Activated CD4-positive, alpha-beta memory T cell treated with anti-CD3 and anti-CD28 coated beads for 36 hours (primary cell): Measurements from ENCODE around the gene SDK2. TPM values are rescaled to one million over a fixed set of nuclear protein-coding genes. Genes with fewer than 3 reads are reported as not detected.

Source experiments
- CTCF ChIA-PET: fragments of 350-600 bp; sonication (Branson Sonifier 250); formaldehyde crosslinking; loops from one replicate; lab custom pipeline; 2021; ENCODE audit warnings: antibody characterized with exemption, inconsistent platforms; lab: Charles Lee
- POLR2A ChIA-PET: fragments of 350-600 bp; sonication (Branson Sonifier 250); formaldehyde crosslinking; loops from one replicate; lab custom pipeline; 2021; ENCODE audit warnings: antibody characterized with exemption; lab: Charles Lee
- DNase-seq: peaks from one replicate; pipeline ENCODE4 v3.0.0-alpha.2; 2020
- H3K27ac Mint-ChIP-seq: one replicate; pipeline ENCODE4 v1.8.0; 2021; ENCODE audit warnings: mixed read lengths
- H3K27me3 Mint-ChIP-seq: one replicate; pipeline ENCODE4 v1.8.0; 2021; ENCODE audit warnings: mixed read lengths
- H3K36me3 Mint-ChIP-seq: one replicate; pipeline ENCODE4 v1.8.0; 2021; ENCODE audit warnings: mixed read lengths
- H3K4me1 Mint-ChIP-seq: one replicate; pipeline ENCODE4 v1.8.0; 2021; ENCODE audit warnings: low read depth, mixed read lengths
- H3K4me3 Mint-ChIP-seq: one replicate; pipeline ENCODE4 v1.8.0; 2021; ENCODE audit warnings: mild to moderate bottlenecking, mixed read lengths
- H3K9me3 Mint-ChIP-seq: one replicate; pipeline ENCODE4 v1.8.0; 2021; ENCODE audit warnings: mixed read lengths
- intact Hi-C: fragments of 100-400 bp; cut with micrococcal nuclease; formaldehyde crosslinking; loops from one replicate; pipeline ENCODE4 v1.15.1; 2023
- total RNA-seq, 2 experiments: library from RNA; stranded (reverse); gene quantifications; one replicate each; pipeline ENCODE4 v1.2.3, GENCODE V29; 2021

The SDK2 gene
- total RNA-seq, 2 experiments from 2014 or later, result 0.05 to 0.12 TPM

GRCh38 chr17:73411313-73411747 lies 232.9 kb downstream of the SDK2 start:
- Mint-ChIP-seq H3K9me3 (no peaks in the 10 kb centered on the region), H3K4me1 (no peaks in the 10 kb centered on the region), H3K27ac (no peak overlapping the region), H3K4me3 (no peak overlapping the region), H3K36me3 (no peaks in the 10 kb centered on the region), H3K27me3 (no peaks in the 10 kb centered on the region)
- ChIA-PET POLR2A (no interaction called here), CTCF (no interaction called here)
- DNase-seq, result no peak
- intact Hi-C loops, result no loop called here

DNA sequence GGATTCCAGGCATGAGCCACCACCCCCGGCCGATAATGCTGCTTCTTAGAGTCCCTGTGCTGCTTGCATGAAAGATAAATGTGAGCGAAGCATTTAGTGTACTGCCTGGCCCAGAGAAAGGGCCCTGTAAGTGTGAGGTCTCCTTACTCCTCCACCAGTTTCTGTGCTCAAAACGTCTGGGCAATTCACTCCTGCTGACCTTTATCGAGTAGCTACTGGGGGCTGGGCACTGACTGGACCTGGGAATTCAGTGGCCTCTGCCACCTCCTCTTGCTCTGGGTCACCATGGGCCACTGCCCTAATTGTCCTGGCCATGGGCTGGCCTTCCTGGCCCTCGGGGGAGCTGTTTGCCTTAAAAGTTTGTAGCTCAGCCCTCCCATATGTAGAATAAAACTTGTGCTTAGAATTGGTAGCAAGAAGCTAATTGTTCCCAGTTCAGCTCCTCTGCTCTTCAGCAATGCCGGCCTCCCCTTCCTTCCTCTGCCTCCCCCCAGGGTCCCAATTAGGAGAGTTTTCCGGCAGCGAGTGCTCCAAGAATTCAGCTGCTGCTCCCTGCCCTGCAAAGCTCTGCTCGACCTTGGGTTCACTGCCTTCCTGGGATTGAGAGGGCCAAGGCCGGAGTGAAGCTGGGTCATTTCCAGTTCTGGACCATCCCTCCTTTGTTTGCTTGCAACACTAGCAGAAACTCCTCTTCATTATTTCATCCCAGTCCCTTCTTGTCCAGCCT lies 233.5 kb downstream of the SDK2 start:
- ChIA-PET CTCF (no interaction called here), POLR2A (no interaction called here)
- Mint-ChIP-seq H3K27ac (no peak overlapping the region), H3K9me3 (no peaks in the 10 kb centered on the region), H3K4me1 (no peaks in the 10 kb centered on the region), H3K4me3 (no peak overlapping the region), H3K36me3 (no peaks in the 10 kb centered on the region), H3K27me3 (no peaks in the 10 kb centered on the region)
- intact Hi-C loops, result no loop called here
- no peak for DNase-seq

- H3K36me3 Mint-ChIP-seq, result no peaks in the 10 kb centered on the region
- no peaks in the 10 kb centered on the region for H3K9me3 Mint-ChIP-seq
- H3K4me1 Mint-ChIP-seq, result no peaks in the 10 kb centered on the region
- H3K4me3 Mint-ChIP-seq, result no peak overlapping the region
- H3K27ac Mint-ChIP-seq, result no peak overlapping the region
- CTCF ChIA-PET, result no interaction called here
- DNase-seq, result no peak
- H3K27me3 Mint-ChIP-seq, result no peaks in the 10 kb centered on the region
- POLR2A ChIA-PET, result no interaction called here
- intact Hi-C loops, result no loop called here
These were observed 240.0 kb downstream of the SDK2 start for GRCh38 chr17:73404246-73404645.

GRCh38 chr17:73402466-73402865 lies 241.8 kb downstream of the SDK2 start:
- H3K4me1 Mint-ChIP-seq, result no peaks in the 10 kb centered on the region
- no peaks in the 10 kb centered on the region for H3K27me3 Mint-ChIP-seq
- CTCF ChIA-PET, result no interaction called here
- no peak overlapping the region for H3K4me3 Mint-ChIP-seq
- H3K27ac Mint-ChIP-seq, result no peak overlapping the region
- H3K9me3 Mint-ChIP-seq, result no peaks in the 10 kb centered on the region
- no peaks in the 10 kb centered on the region for H3K36me3 Mint-ChIP-seq
- DNase-seq, result no peak
- intact Hi-C loops, result no loop called here
- POLR2A ChIA-PET, result no interaction called here

DNA sequence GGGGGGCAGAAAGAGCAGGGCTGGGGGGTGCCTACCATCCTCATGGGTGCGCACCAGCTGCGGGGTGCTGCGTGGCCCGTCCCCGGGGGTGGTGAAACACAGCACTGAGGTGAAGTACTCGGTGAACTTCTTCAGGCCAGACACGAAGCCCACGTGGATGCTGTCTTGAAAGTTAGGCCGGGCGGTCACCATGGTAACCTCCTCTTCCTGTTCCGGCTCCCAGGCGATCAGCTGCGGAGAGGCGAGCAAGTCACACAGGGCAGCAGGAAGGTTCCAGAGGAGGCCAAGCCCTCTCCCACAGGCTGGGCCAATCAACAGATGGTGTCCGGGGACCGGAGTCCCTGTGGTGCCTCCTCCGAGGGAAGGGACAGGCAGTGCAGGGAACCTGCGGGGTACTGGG lies 242.3 kb downstream of the SDK2 start:
- no peaks in the 10 kb centered on the region for H3K27me3 Mint-ChIP-seq
- H3K36me3 Mint-ChIP-seq, result no peaks in the 10 kb centered on the region
- no peaks in the 10 kb centered on the region for H3K4me1 Mint-ChIP-seq
- no peak overlapping the region for H3K4me3 Mint-ChIP-seq
- ChIA-PET POLR2A (no interaction called here), CTCF (no interaction called here)
- DNase-seq, result peak; percentile 28
- no peak overlapping the region for H3K27ac Mint-ChIP-seq
- H3K9me3 Mint-ChIP-seq, result no peaks in the 10 kb centered on the region
- intact Hi-C loops, result no loop called here

DNA sequence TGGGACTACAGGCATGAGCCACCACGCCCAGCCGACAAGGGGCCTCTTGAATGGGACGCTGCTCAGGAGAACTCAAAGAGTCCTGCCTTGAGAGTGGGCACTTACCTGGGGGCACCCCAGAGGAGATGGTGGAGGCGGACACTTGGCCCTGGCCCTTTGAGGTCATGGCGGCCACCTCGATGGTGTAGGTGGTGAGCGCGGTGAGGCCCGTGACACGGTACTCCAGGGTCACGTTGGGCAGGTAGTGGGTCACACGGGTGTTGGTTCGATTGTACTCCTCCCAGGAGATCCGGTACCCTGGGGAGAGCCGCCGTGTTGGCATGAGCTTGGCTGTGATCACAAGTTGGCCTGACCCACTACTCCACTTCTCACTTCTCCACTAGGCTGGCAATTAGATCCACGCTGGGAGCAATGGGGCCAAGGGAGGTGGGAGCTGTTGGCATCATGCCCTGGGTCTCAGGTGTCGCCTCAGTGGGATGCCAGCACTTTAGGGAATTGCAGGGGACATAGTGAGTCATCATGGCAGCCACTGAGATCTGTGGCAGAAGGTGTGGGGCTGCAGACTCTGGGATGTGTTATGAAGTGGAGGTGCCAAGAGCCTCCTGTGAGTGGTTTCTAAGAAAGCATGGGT lies 243.2 kb downstream of the SDK2 start:
- CTCF ChIA-PET, result no interaction called here

DNA sequence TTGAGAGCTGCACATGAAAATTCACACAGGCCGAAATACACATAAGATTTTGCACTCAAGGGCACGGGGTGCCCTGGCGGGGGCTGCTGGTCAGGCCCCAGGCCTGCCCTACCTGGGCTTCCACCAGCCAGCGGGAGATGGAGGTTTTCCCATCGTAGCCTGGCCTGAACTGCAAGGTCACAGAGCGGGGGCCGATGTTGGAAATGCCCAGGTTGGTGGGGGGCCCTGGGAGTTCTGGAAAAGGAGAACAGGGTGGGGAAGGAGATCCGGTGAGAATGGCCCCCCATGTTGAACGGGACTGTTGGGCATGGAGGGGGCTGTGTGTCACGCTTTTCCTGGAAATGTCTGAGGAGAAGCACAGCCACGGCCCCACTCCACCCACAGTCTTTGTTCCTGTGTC lies 245.2 kb downstream of the SDK2 start:
- CTCF ChIA-PET, result no interaction called here
- Mint-ChIP-seq H3K27me3 (no peaks in the 10 kb centered on the region), H3K27ac (no peak overlapping the region), H3K4me3 (no peak overlapping the region), H3K9me3 (no peaks in the 10 kb centered on the region), H3K4me1 (no peaks in the 10 kb centered on the region), H3K36me3 (no peaks in the 10 kb centered on the region)
- no peak for DNase-seq
- intact Hi-C loops, result no loop called here
- POLR2A ChIA-PET, result no interaction called here

More for the DNA sequence above, 243.2 kb downstream of the SDK2 start:
- Mint-ChIP-seq H3K4me3 (no peak overlapping the region), H3K36me3 (no peaks in the 10 kb centered on the region), H3K27ac (no peak overlapping the region), H3K9me3 (no peaks in the 10 kb centered on the region), H3K4me1 (no peaks in the 10 kb centered on the region), H3K27me3 (no peaks in the 10 kb centered on the region)
- POLR2A ChIA-PET, result no interaction called here
- no peak for DNase-seq
- intact Hi-C loops, result no loop called here

DNA sequence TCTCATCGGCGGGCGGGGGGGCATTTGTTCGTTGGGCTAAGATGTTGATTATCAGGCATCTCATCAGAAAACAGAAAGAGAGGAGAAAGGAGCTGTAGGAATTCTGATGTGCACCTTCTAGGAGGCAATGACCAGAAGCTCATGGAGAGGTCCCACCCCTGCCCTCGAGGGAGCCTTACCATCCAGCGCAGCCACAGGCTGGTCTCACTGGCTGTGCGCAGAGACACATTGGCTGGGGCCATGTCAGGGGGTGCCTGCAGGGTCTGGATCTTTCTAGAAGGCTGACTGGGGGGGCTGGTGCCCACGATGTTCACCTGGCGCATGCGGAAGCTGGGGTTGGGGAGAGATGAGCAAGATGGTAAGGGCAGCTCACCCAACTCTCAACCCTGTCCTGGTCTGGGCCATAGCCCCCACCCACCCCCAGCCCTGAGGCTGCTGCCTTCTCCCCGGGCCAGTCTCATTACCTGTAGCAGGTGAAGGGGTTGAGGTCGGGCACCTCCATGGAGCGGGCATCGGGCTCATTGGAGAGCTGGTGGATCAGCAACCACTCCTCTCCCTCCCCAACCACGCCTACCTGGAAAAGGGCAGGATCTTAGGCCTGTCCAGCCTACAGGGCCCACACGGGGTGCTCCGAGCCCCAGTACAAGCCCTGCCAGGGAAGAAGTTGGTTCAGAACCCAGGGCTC lies 246.2 kb downstream of the SDK2 start:
- POLR2A ChIA-PET, result no interaction called here
- no peaks in the 10 kb centered on the region for H3K36me3 Mint-ChIP-seq
- H3K9me3 Mint-ChIP-seq, result no peaks in the 10 kb centered on the region
- no peak overlapping the region for H3K27ac Mint-ChIP-seq
- no peaks in the 10 kb centered on the region for H3K27me3 Mint-ChIP-seq
- intact Hi-C loops, result no loop called here
- DNase-seq, result no peak
- no peaks in the 10 kb centered on the region for H3K4me1 Mint-ChIP-seq
- CTCF ChIA-PET, result interaction anchor here (1.2 kb wide), 1 partner anchor 28 kb away, joined by 3 read pairs; no protein-coding TSS in a partner anchor
- H3K4me3 Mint-ChIP-seq, result no peak overlapping the region

GRCh38 chr17:73397278-73397826 lies 246.9 kb downstream of the SDK2 start:
- Mint-ChIP-seq H3K9me3 (no peaks in the 10 kb centered on the region), H3K4me3 (no peak overlapping the region), H3K27me3 (no peaks in the 10 kb centered on the region), H3K36me3 (no peaks in the 10 kb centered on the region), H3K27ac (no peak overlapping the region), H3K4me1 (no peaks in the 10 kb centered on the region)
- DNase-seq, result no peak
- POLR2A ChIA-PET, result no interaction called here
- CTCF ChIA-PET, result interaction anchor here (1.2 kb wide), 1 partner anchor 27 kb away, joined by 3 read pairs; no protein-coding TSS in a partner anchor
- intact Hi-C loops, result no loop called here

DNA sequence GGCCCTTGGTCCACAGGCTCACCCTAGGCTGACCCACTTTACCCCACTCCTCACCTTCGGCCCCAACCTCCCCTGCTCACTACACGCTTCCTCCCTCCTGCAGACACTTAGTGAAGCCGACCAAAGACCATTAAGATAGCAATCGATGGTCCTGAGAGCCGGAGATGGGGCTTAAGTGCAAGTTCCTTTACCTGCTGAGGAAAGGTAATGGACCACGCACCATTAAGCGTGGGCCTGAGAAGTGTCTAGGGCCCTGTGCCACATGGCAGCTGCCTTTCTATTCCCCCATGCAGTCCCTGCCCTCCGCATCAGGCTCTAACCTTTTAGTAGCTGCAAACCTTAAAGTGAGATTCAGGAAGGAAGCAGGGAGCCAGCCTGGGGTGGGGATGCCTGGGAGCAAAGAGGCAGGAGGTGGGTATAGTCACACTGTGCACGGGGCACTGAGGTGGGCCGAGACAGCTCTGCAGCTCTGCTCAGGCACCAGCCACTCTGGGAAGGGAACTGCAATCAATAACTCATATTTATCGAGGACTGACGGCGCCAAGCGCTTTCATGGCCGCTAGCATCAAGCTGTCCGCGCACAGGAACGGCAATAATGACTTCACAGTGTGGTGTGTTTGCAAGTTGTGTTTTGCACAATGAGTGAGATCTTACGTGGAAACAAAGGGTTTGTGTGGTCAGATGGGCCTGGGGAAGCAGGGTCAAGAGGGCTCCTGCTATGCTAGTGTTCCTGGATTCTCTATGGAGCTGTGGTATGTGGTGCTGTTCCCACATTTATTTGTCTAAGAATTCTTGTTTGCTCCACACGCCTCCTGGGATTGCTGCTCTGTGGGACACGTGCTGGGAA lies 247.6 kb downstream of the SDK2 start:
- H3K4me3 Mint-ChIP-seq, result no peak overlapping the region
- H3K9me3 Mint-ChIP-seq, result no peaks in the 10 kb centered on the region
- no peak overlapping the region for H3K27ac Mint-ChIP-seq
- no peaks in the 10 kb centered on the region for H3K4me1 Mint-ChIP-seq
- no peak for DNase-seq
- H3K27me3 Mint-ChIP-seq, result no peaks in the 10 kb centered on the region
- H3K36me3 Mint-ChIP-seq, result no peaks in the 10 kb centered on the region
- ChIA-PET POLR2A (no interaction called here), CTCF (no interaction called here)
- intact Hi-C loops, result no loop called here

- Mint-ChIP-seq H3K36me3 (no peaks in the 10 kb centered on the region), H3K9me3 (no peaks in the 10 kb centered on the region), H3K4me3 (no peak overlapping the region), H3K27ac (no peak overlapping the region), H3K4me1 (no peaks in the 10 kb centered on the region), H3K27me3 (no peaks in the 10 kb centered on the region)
- ChIA-PET CTCF (no interaction called here), POLR2A (no interaction called here)
- intact Hi-C loops, result no loop called here
- DNase-seq, result no peak
These were observed 249.5 kb downstream of the SDK2 start for GRCh38 chr17:73394512-73395450.
